HG03135 (cell line): ENCODE measurements around the gene POGK.
"Not testable (repeated sequence)": the region's sequence is repeated elsewhere in the genome, so short reads cannot be mapped to it uniquely, and the experiment has no call there.

Source experiments
- ATAC-seq: cut with Tn5 transposase; IDR thresholded peaks from one replicate; pipeline ENCODE4 v1.9.1; 2021; ENCODE audit warnings: mild to moderate bottlenecking, moderate library complexity; ENCODE audit not compliant: unreplicated experiment

Gene POGK

DNA sequence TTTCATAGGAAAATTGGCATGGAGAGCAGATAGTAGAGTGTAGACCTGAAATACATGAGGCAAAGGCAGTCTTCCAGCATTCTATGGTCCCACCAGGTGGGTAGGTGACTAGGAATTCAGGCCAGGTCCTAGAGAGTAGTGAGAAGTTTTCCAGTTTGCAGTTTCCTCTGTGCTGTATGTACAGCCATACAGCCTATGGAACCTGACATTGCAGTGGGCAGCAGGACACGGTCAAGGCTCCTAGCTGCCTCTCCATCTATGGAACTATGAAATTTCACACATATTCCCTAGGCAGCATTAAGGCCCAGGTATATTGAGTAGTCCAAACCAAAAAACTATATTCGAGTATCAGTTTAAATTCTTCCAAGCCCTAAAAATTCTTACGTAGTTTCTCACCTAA is 16.3 kb downstream of the POGK start:
- no peak for ATAC-seq

DNA sequence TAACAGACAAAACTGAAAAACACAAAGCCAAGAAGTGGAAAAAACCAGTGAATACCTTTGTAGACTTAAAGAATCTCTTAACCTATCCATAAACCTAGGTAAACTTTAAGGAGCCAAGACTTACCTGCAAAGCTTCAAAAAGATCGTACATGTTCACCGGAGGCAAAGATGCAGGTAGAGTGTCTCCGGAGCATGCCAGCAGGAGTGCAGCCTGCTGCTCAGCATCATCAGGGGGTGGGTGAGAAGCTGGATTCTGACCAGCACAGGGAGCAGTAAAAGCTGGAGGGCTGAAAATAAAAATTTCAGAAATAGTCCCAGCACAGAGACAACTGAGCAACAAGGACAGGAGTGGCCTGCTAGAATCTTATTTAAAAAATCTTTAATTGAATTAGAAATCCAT is 18.7 kb downstream of the POGK start:
- ATAC-seq, result no peak

- no peak for ATAC-seq
Measured at GRCh38 chr1:166858726-166859419, 19.6 kb downstream of the POGK start.

DNA sequence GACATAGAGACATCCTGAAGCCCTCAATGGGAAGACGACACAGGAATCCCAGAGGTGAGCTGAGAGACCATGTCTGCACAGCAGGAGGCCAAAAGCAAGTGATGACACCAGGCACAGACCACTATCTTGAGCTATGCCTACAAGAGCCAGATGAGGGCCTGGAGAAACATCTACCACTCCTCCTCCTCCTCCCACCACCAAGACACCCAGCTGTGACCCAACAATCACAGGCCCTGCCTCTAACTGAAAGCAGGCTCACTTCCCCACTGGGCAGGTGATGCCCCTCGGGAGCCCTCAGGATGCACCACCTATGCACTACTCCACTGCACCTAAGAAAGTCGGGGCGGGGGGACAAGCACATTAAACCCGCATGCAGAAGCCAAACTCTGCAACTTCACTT is 20.3 kb downstream of the POGK start:
- ATAC-seq, result no peak

- ATAC-seq, result no peak
Measured at GRCh38 chr1:166865926-166866325, 26.7 kb downstream of the POGK start.

GRCh38 chr1:166868639-166869038 is 29.4 kb downstream of the POGK start:
- ATAC-seq, result no peak

DNA sequence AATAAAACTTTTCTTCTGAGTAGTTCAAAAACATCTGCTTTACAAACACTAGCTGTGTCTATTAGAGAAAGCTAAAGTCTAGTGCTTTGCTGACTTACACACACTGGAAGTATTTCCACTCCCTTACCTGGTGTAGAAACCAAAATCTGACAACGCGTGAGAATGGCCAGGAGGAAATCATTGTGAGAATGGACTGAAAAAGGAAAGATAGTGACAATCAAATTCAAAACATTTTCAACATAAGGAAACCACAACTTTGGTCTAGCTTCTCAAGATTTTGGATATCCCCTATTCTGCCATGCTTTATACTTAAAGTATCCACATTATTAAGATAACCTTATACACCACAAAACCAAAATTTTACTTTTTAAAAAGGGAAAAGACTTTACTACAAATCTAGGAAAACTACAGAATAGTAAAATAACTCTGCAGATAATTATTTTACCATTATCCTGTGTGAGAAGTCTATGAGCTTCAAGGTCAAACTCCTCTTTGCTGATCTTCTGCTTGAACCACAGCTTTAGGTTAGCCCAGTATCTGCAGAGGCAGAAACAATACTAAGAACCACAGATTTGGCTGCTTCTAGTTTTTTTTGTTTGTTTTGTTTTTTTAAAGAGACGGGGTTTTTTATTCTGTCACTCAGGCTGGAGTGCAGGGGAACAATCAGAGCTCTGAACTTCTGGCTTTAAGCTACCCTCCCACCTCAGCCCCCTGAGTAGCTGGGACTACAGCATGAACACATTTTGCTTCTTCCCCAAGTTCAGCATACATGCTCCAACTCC is 30.2 kb downstream of the POGK start:
- peak; percentile 46 for ATAC-seq

GRCh38 chr1:166870584-166870983 is 31.3 kb downstream of the POGK start:
- no peak for ATAC-seq

DNA sequence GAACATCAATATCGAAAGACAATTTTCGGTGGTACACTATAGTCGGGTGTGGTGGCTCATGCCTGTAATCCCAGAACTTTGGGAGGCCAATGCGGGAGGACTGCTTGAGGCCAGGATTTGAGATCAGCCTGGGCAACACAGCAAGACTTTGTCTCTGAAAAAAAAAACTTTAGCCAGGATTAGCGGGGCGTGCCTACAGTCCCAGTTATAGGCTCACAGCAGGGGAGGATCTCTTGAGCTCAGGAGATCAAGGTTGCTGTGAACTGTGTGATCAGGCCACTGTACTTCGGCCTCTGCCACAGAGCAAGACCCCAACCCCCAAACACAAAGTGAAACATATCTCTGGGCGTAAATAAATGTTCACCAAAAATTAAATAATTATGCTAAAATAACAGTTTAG is 35.2 kb downstream of the POGK start:
- no peak for ATAC-seq

GRCh38 chr1:166875302-166875733 is 36.0 kb downstream of the POGK start:
- ATAC-seq, result no peak

DNA sequence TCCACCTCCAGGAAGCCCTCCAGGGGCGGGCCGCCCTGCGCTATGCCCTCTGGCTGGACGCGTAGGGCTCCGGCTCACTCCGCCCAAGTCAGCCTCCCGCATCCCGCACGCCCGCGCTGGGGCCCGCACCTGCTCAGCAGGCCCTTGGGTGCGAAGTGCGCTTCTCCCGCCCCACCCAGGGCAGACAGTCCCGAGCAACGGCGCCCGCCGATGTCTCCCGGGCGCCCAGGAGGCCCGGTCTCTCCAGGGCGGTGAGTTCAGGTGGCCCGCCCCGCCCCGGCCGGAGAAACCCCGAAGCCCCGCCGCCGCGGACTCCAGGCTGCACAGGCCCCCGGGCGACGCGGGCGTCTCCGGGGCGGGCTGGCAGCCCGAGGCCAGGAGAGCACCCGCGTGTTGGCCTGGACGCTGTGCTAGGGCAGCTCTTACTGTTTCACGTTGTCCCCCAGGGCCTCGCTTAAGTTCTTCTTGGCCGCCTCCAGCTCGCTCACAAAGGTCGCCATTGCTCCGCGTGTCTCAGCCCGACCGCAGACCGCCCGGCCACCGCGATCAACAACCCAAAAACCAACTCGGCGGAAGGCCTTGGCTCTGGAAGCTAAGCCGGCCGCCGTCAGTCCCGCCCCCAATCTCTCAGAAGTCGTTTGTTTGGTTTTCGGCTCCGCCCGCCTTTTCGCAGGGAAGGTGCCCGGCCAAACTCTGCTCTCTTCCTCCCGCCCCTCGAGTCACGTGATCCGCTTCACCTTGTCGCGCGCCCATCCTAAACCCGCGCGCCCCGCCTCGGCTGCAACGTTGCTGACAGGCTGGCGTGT is 36.7 kb downstream of the POGK start, which contains the start of gene TADA1:
TADA1 (minus strand) TSS at position 531 of the 806 bp plus-strand sequence; CDS start at position 500, 31 bp downstream.
- ATAC-seq, result peak; percentile 85

GRCh38 chr1:166876540-166876838 is 37.2 kb downstream of the POGK start:
- peak; percentile 3 for ATAC-seq

GRCh38 chr1:166878173-166878917 is 39.1 kb downstream of the POGK start:
- ATAC-seq, result not testable (repeated sequence)

GRCh38 chr1:166882893-166883292 is 43.6 kb downstream of the POGK start:
- no peak for ATAC-seq

GRCh38 chr1:166884040-166884642 is 44.9 kb downstream of the POGK start:
- ATAC-seq, result peak; percentile 78

- no peak for ATAC-seq
Measured at GRCh38 chr1:166884971-166885370, 45.7 kb downstream of the POGK start.

GRCh38 chr1:166888373-166889111 is 49.3 kb downstream of the POGK start:
- no peak for ATAC-seq

DNA sequence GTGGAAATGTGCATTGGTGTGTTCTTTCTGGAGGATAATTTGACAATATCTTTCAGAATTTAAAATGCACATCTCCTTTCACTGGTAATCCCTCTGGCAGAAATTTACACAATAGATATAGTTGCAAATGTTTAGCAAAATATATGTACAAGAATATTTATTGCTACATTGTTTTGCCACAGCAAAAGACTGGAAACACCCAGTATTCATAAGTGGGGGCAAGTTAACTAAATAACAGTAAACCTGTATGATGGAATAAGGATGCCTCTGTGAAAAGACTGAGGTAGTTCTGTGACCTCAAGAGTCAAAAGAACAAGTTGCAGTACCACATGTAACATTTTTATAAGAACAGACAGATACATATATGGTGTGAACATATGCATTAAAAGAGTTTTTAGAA is 50.5 kb downstream of the POGK start:
- no peak for ATAC-seq

GRCh38 chr1:166895766-166896165 is 56.5 kb downstream of the POGK start:
- no peak for ATAC-seq

DNA sequence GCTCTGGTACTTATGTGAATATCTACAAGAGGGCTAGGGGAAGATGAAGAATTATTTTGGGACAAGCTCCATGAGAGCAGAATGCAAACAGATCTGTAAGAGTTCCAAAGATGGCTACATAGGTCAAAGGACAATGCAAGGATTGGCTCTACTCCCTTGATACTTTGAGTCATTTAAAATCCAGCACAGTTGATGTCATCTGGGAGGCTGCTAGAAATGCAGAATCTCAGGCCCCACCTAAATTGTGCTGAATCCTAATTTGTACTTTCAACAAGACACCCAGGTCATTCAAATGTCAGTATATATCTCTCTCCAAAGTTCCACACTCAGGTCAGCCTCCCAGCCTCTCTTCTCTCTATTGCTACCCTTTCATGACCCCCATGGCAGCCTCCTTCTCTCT is 60.5 kb downstream of the POGK start:
- ATAC-seq, result no peak
